BLaER1 (cell line): Measurements from ENCODE around the gene CAPZB.
A peak's percentile ranks its signal among the peaks of the same experiment; 100 is the strongest.

Experiments used
- H3K27ac ChIP-seq: shearing (Covaris generic); formaldehyde crosslinking; 2 replicates; pipeline ENCODE4 v1.8.1; 2022
- H3K27me3 ChIP-seq: shearing (Covaris generic); formaldehyde crosslinking; 2 replicates; pipeline ENCODE4 v1.8.1; 2022
- H3K36me3 ChIP-seq: shearing (Covaris generic); formaldehyde crosslinking; 2 replicates; pipeline ENCODE4 v1.8.1; 2022
- H3K4me1 ChIP-seq: shearing (Covaris generic); formaldehyde crosslinking; 2 replicates; pipeline ENCODE4 v1.8.1; 2022
- H3K4me2 ChIP-seq: shearing (Covaris generic); formaldehyde crosslinking; 2 replicates; pipeline ENCODE4 v1.8.1; 2022
- H3K4me3 ChIP-seq: shearing (Covaris generic); formaldehyde crosslinking; 2 replicates; pipeline ENCODE4 v1.8.1; 2022
- H3K9ac ChIP-seq: shearing (Covaris generic); formaldehyde crosslinking; 2 replicates; pipeline ENCODE4 v1.8.1; 2022
- H3K9me3 ChIP-seq: shearing (Covaris generic); formaldehyde crosslinking; 2 replicates; pipeline ENCODE4 v1.8.1; 2022
- H4K20me1 ChIP-seq: shearing (Covaris generic); formaldehyde crosslinking; 2 replicates; pipeline ENCODE4 v1.8.1; 2022
- Cebpa-rat ChIP-seq: shearing (Covaris generic); IDR thresholded peaks from 2 replicates; pipeline ENCODE4 v1.8.1; 2022

CAPZB gene

DNA sequence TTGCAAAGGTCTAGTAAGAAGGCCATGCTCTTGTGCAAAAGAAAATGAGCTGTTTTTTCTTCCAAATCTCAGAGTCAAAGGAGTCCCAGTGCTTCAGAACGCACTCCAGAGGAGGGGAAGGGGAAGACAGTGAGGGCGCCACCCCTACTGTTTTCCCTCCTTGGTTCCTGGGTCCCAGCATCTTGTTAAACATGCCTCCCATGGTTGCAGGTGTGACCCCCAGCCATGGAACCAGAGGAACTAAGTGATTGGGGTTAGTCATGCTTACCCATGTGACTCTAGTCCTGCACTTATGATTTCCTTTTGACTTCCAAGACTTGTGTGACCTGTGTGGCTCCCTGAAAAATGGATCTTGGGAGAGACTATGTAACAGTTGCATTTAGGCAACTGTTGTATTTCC, 190.7 kb downstream of the CAPZB start:
- no peak overlapping the region for H3K9ac ChIP-seq
- no peak overlapping the region for H3K4me2 ChIP-seq
- no peak for TF ChIP-seq Cebpa-rat

DNA sequence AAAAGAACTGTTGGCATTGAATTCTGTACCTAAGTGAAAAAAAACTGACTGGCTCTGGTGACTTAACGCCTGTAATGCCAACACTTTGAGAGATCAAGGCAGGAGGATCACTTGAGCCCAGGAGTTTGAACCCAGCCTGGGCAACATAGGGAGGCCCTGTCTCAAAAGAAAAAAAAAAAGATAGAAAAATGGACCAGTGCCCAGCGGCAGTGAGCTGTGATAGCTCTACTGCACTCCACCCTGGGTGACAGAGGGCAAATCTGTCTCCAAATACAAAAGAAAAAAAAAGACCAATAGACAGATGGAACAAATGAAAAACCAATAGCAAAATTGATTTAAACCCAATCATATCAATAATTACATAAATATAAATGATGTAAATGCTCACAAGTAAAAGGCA, 196.1 kb downstream of the CAPZB start:
- H3K36me3 ChIP-seq, result peaks cover 9% of the 10 kb centered on the region
- peak overlapping the region; percentile 53; the same call in 1 of the 2 replicates for H3K4me3 ChIP-seq
- peaks cover 10% of the 10 kb centered on the region for H3K4me1 ChIP-seq
- no peak overlapping the region for H3K27ac ChIP-seq
- TF ChIP-seq Cebpa-rat, result no peak
- no peaks in the 10 kb centered on the region for H4K20me1 ChIP-seq
- peaks cover 22% of the 10 kb centered on the region for H3K9me3 ChIP-seq
- 0 out of 2 replicates have a peak overlapping the region, but pooled peaks have one; percentile 29 for H3K9ac ChIP-seq
- peak overlapping the region; percentile 85 for H3K4me2 ChIP-seq
- H3K27me3 ChIP-seq, result peaks cover 6% of the 10 kb centered on the region; the same call in 1 of the 2 replicates

More for the DNA sequence above, 190.7 kb downstream of the CAPZB start:
- Histone ChIP-seq H4K20me1 (no peaks in the 10 kb centered on the region), H3K36me3 (peaks cover 30% of the 10 kb centered on the region), H3K4me3 (no peak overlapping the region), H3K27ac (no peak overlapping the region), H3K27me3 (no peaks in the 10 kb centered on the region), H3K9me3 (peaks cover 42% of the 10 kb centered on the region), H3K4me1 (no peaks in the 10 kb centered on the region)
